OCI-LY1 (cell line): ENCODE measurements around the gene SUFU.

Experiments
- H2AFZ ChIP-seq: fragments of 200-600 bp; sonication (generic), shearing (Covaris generic); 2 replicates; pipeline ENCODE4 v1.6.0; 2014; ENCODE audit warnings: antibody characterized with exemption, mild to moderate bottlenecking, low read length
- H3F3A ChIP-seq: fragments of 200-600 bp; sonication (generic), shearing (Covaris generic); 2 replicates; pipeline ENCODE4 v1.6.0; 2014; ENCODE audit warnings: mild to moderate bottlenecking, antibody characterized with exemption, low read length, moderate library complexity; ENCODE audit not compliant: insufficient read depth
- H3K27ac ChIP-seq: fragments of 200-600 bp; sonication (generic); 2 replicates; pipeline ENCODE4 v1.5.1; 2014; ENCODE audit warnings: low read length, mixed run types, mild to moderate bottlenecking, low read depth; ENCODE audit not compliant: poor library complexity, severe bottlenecking
- H3K27me3 ChIP-seq: fragments of 200-600 bp; sonication (generic); 2 replicates; pipeline ENCODE4 v1.6.0; 2014; ENCODE audit warnings: antibody characterized with exemption, mild to moderate bottlenecking, low read length, moderate library complexity; ENCODE audit not compliant: insufficient read depth
- H3K36me3 ChIP-seq: fragments of 200-600 bp; sonication (generic); 2 replicates; pipeline ENCODE4 v1.6.1; 2014; ENCODE audit warnings: mild to moderate bottlenecking, antibody characterized with exemption, low read length, moderate library complexity, mixed read lengths; ENCODE audit not compliant: insufficient read depth
- H3K4me1 ChIP-seq: fragments of 200-600 bp; sonication (generic); 2 replicates; pipeline ENCODE4 v1.5.1; 2014; ENCODE audit warnings: mild to moderate bottlenecking, low read length, moderate library complexity; ENCODE audit not compliant: insufficient read depth, severe bottlenecking
- H3K4me2 ChIP-seq: fragments of 200-600 bp; sonication (generic), shearing (Covaris generic); 2 replicates; pipeline ENCODE4 v1.6.1; 2014; ENCODE audit warnings: low read length
- H3K4me3 ChIP-seq: fragments of 200-600 bp; sonication (generic); 2 replicates; pipeline ENCODE4 v1.5.1; 2014; ENCODE audit warnings: low read length, low read depth, mild to moderate bottlenecking, mixed read lengths; ENCODE audit not compliant: poor library complexity, severe bottlenecking
- H3K79me2 ChIP-seq: fragments of 200-600 bp; shearing (Covaris generic); 2 replicates; pipeline ENCODE4 v1.6.1; 2016; ENCODE audit warnings: mixed run types, low read length, mixed read lengths; ENCODE audit not compliant: insufficient read depth
- H3K9ac ChIP-seq: fragments of 200-600 bp; sonication (generic), shearing (Covaris generic); 2 replicates; pipeline ENCODE4 v1.6.1; 2014; ENCODE audit warnings: mild to moderate bottlenecking, low read length, mixed read lengths
- H3K9me2 ChIP-seq: fragments of 200-600 bp; sonication (generic), shearing (Covaris generic); 2 replicates; pipeline ENCODE4 v1.6.1; 2014; ENCODE audit warnings: low read depth, mild to moderate bottlenecking, low read length, mixed read lengths
- H3K9me3 ChIP-seq: fragments of 200-600 bp; shearing (Covaris generic); 2 replicates; pipeline ENCODE4 v1.6.1; 2014; ENCODE audit warnings: low read length, mixed read lengths
- H4K20me1 ChIP-seq: fragments of 200-600 bp; sonication (generic), shearing (Covaris generic); 2 replicates; pipeline ENCODE4 v1.6.0; 2016; ENCODE audit warnings: mild to moderate bottlenecking, low read length; ENCODE audit not compliant: insufficient read depth
- EZH2 ChIP-seq: fragments of 200-600 bp; sonication (generic), shearing (Covaris generic); IDR thresholded peaks from 2 replicates; pipeline ENCODE4 v1.8.0; 2017; ENCODE audit warnings: borderline replicate concordance, mixed run types, mild to moderate bottlenecking, antibody characterized with exemption, low read length, moderate library complexity, mixed read lengths
- TF ChIP-seq, protein P1 (sequence below): fragments of 200-600 bp; sonication (generic), shearing (Covaris generic); IDR thresholded peaks from 2 replicates; pipeline ENCODE4 v1.5.1; 2017; ENCODE audit warnings: mild to moderate bottlenecking, antibody characterized with exemption, low read length, moderate library complexity, mixed read lengths

The SUFU gene

DNA sequence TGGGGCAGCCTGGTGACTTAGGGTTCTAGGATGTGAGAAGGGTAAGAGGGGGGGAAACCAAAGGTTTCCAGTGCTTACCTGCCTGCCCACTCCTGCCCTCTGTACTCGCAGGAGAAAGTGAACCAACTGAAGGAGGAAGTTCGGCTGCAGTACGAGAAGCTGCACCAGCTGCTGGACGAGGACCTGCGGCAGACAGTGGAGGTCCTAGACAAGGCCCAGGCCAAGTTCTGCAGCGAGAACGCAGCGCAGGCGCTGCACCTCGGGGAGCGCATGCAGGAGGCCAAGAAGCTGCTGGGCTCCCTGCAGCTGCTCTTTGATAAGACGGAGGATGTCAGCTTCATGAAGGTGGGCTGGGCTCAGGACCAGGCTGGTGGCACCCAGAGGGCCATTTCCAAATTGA is 151.2 kb downstream of the SUFU start:
- H4K20me1 ChIP-seq: no peaks in the 10 kb centered on the region
- TF ChIP-seq EZH2: no peak
- TF ChIP-seq, protein P1, sequence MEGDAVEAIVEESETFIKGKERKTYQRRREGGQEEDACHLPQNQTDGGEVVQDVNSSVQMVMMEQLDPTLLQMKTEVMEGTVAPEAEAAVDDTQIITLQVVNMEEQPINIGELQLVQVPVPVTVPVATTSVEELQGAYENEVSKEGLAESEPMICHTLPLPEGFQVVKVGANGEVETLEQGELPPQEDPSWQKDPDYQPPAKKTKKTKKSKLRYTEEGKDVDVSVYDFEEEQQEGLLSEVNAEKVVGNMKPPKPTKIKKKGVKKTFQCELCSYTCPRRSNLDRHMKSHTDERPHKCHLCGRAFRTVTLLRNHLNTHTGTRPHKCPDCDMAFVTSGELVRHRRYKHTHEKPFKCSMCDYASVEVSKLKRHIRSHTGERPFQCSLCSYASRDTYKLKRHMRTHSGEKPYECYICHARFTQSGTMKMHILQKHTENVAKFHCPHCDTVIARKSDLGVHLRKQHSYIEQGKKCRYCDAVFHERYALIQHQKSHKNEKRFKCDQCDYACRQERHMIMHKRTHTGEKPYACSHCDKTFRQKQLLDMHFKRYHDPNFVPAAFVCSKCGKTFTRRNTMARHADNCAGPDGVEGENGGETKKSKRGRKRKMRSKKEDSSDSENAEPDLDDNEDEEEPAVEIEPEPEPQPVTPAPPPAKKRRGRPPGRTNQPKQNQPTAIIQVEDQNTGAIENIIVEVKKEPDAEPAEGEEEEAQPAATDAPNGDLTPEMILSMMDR: no peak
- H2AFZ ChIP-seq: no peak overlapping the region
- H3K4me2 ChIP-seq: no peak overlapping the region
- no peaks in the 10 kb centered on the region for H3K9me3 ChIP-seq
- H3K9ac ChIP-seq: no peak overlapping the region
- no peaks in the 10 kb centered on the region for H3K9me2 ChIP-seq
- H3K27me3 ChIP-seq: no peaks in the 10 kb centered on the region
- no peak overlapping the region for H3K4me3 ChIP-seq
- peaks cover 41% of the 10 kb centered on the region for H3K36me3 ChIP-seq
- peaks cover 9% of the 10 kb centered on the region; the same call in 1 of the 2 replicates for H3F3A ChIP-seq
- peaks cover 61% of the 10 kb centered on the region for H3K4me1 ChIP-seq
- no peak overlapping the region for H3K27ac ChIP-seq
- H3K79me2 ChIP-seq: peaks cover 9% of the 10 kb centered on the region; the same call in 1 of the 2 replicates

DNA sequence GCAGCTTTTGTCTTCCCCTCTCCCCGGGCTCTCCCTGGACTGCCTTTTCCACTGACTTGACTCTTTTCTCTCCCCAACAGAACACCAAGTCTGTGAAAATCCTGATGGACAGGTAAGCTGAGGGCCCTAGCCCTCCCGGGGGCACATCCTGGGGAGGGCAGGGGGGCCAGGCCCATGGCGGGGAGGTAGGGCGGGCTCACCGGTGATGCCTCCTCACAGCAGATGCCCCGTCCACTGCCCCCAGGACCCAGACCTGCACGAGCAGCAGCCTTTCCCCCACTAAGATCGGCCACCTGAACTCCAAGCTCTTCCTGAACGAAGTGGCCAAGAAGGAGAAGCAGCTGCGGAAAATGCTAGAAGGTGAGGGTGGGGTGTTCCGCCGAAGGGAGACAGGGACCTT is 152.3 kb downstream of the SUFU start:
- Histone ChIP-seq H3K27ac (no peak overlapping the region), H2AFZ (no peak overlapping the region), H3K4me1 (peaks cover 61% of the 10 kb centered on the region), H3K27me3 (no peaks in the 10 kb centered on the region), H3K9ac (no peak overlapping the region), H3K4me3 (no peak overlapping the region), H3K4me2 (no peak overlapping the region), H4K20me1 (no peaks in the 10 kb centered on the region), H3K9me2 (no peaks in the 10 kb centered on the region), H3K79me2 (0 out of 2 replicates have a peak, but pooled peaks cover 4% of the 10 kb centered on the region), H3F3A (peaks cover 9% of the 10 kb centered on the region; the same call in 1 of the 2 replicates), H3K9me3 (no peaks in the 10 kb centered on the region), H3K36me3 (peaks cover 41% of the 10 kb centered on the region)
- no peak for TF ChIP-seq EZH2
- TF ChIP-seq, protein P1: no peak

DNA sequence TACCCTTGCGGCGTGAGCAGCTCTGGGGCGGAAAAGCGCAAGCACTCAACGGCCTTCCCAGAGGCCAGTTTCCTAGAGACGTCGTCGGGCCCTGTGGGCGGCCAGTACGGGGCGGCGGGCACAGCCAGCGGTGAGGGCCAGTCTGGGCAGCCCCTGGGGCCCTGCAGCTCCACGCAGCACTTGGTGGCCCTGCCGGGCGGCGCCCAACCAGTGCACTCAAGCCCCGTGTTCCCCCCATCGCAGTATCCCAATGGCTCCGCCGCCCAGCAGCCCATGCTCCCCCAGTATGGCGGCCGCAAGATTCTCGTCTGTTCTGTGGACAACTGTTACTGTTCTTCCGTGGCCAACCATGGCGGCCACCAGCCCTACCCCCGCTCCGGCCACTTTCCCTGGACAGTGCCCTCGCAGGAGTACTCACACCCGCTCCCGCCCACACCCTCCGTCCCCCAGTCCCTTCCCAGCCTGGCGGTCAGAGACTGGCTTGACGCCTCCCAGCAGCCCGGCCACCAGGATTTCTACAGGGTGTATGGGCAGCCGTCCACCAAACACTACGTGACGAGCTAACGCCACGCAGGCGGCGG is 153.1 kb downstream of the SUFU start:
- Histone ChIP-seq H3K27ac (no peak overlapping the region), H3K79me2 (0 out of 2 replicates have a peak, but pooled peaks cover 4% of the 10 kb centered on the region), H3K4me3 (no peak overlapping the region), H3K36me3 (peaks cover 41% of the 10 kb centered on the region), H2AFZ (no peak overlapping the region), H3K9me2 (no peaks in the 10 kb centered on the region), H3K4me2 (no peak overlapping the region), H3F3A (peaks cover 6% of the 10 kb centered on the region; the same call in 1 of the 2 replicates), H4K20me1 (no peaks in the 10 kb centered on the region), H3K9ac (no peak overlapping the region), H3K4me1 (peaks cover 60% of the 10 kb centered on the region), H3K9me3 (no peaks in the 10 kb centered on the region), H3K27me3 (no peaks in the 10 kb centered on the region)
- TF ChIP-seq, protein P1: no peak
- TF ChIP-seq EZH2: no peak
